ENCODE data around the gene PSME3IP1.

GRCh38 chr16:57128771-57129389 is 57.0 kb downstream of the PSME3IP1 start:
- no peak for TF ChIP-seq EZH2 (IDR thresholded peaks at IDR 0.05; ENCODE audit: borderline replicate concordance)
- TF ChIP-seq, protein P1, sequence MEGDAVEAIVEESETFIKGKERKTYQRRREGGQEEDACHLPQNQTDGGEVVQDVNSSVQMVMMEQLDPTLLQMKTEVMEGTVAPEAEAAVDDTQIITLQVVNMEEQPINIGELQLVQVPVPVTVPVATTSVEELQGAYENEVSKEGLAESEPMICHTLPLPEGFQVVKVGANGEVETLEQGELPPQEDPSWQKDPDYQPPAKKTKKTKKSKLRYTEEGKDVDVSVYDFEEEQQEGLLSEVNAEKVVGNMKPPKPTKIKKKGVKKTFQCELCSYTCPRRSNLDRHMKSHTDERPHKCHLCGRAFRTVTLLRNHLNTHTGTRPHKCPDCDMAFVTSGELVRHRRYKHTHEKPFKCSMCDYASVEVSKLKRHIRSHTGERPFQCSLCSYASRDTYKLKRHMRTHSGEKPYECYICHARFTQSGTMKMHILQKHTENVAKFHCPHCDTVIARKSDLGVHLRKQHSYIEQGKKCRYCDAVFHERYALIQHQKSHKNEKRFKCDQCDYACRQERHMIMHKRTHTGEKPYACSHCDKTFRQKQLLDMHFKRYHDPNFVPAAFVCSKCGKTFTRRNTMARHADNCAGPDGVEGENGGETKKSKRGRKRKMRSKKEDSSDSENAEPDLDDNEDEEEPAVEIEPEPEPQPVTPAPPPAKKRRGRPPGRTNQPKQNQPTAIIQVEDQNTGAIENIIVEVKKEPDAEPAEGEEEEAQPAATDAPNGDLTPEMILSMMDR (IDR thresholded peaks at IDR 0.05; ENCODE audit: poor library complexity), result no peak
- no peak for TF ChIP-seq EZH2phosphoT487 (IDR thresholded peaks at IDR 0.05; ENCODE audit: low read depth, severe bottlenecking, unreplicated experiment)
